HG03460 (cell line): ENCODE data around the gene SFXN5.

ENCODE experiments used
- ATAC-seq: cut with Tn5 transposase; IDR thresholded peaks from one replicate; pipeline ENCODE4 v1.9.1; 2021; ENCODE audit not compliant: unreplicated experiment

The SFXN5 gene

DNA sequence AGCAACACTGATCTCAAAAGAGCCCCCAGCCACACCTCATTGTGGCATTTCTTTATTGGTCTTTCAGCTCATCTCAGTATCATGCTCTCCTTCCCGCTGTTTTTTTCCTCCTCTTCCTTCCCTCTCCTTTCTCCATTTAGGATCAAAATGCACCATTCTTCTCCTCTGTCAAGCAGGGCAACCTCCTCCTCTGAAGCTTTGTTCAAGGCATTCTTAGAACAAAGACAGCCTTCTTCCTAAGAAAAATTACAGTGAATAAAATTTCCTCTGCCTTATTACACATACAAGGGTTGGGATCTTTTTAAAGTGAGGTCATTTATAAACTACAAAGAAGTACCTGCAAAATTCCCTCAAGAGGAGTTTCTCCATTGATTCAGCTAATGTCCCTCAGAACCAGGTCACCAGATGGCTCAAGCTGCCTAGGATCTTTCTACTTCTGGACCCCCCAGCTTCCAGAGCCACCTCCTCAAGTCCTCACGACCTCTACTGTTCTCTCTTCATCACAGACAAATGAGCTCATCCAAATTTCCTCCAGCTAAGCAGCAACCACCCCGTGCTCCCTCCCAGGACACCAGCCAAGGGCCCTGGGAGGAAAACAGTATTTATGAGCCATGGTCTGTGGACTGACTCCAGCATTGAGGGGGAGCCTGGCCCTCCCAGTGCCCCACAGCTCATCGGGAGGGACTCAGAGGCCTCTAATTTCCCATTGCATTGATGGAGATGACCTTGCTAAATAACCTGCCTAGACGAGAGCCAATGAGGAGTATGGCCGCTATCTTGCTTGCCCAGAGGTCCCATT lies 18.0 kb downstream of the SFXN5 start:
- ATAC-seq: no peak

DNA sequence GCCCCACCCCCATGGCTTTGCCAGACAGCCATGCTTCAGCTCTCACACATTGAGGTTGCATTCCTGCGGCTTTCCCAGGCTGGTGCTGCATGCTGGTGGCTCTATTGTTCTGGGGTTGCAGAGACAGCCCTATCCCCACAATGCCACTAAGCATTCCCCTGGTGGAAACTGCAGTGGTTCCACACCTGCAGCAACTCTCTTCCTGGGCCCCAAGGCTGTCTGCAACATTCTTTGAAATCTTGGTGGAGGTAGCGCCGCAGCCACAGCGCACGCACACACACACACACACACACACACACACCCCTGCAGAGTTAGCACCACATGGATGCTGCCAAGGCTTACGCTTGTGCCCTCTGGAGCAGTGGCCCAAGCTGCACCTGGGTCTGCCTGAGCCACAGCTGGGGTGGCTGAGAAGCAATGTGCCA lies 21.4 kb downstream of the SFXN5 start:
- ATAC-seq: no peak

- ATAC-seq: no peak
These were observed 27.3 kb downstream of the SFXN5 start for GRCh38 chr2:73043929-73044832.

GRCh38 chr2:73043276-73043675 lies 28.2 kb downstream of the SFXN5 start:
- no peak for ATAC-seq

GRCh38 chr2:73037947-73038585 lies 33.4 kb downstream of the SFXN5 start:
- ATAC-seq: no peak

DNA sequence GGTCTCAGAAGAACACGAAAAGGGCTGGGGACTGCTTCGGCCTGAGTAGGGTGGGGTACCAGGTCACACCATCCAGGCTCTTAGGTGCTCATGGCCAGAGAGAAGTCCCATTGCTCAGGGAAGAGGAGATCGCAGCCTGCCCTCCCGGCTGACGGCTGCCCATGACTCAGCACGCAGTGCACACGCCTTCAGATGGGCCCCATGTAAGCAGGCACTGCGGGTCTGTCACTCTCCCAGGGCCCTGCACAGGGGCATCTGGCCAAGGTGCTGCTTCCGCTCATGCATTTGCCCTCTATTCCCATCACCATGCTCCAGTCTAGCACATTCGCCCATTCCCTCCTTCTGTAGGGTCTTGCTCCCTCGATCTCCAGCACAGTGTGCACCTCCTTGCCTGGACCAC lies 34.7 kb downstream of the SFXN5 start:
- ATAC-seq: no peak

- ATAC-seq: no peak
These were observed 35.4 kb downstream of the SFXN5 start for GRCh38 chr2:73035899-73036711.

DNA sequence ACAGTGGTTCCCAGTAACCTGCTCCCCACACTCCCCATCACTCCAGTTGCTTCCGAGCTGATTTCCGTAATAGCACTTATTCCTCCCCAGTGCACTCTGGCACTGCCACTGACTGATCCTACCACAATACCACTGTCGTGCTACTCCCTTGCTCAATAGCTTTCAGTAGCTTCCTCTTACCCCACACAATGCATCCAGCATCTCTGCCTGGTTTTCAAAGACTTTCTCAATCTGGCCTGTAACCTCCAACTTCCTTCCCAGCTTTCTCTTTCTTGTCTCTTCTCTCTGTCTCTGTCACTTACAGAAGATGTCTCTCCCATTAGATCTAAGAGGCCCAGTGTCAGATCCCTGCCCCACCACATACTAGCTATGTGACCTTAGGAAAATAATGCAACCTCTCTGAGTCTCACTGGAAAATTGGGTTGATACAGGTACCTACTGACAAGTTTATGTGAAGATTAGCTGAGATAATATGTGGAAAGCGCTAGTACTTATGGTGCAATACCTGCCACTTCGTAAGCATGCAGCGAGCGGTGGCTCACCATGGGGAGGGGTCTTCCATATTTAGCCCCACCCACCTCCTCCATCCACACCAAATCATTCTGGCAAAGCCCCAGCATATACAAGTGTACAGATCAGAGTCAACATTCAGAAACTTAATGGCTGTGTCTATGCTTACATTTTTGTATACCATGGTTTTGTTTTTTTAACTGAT lies 36.7 kb downstream of the SFXN5 start:
- no peak for ATAC-seq

DNA sequence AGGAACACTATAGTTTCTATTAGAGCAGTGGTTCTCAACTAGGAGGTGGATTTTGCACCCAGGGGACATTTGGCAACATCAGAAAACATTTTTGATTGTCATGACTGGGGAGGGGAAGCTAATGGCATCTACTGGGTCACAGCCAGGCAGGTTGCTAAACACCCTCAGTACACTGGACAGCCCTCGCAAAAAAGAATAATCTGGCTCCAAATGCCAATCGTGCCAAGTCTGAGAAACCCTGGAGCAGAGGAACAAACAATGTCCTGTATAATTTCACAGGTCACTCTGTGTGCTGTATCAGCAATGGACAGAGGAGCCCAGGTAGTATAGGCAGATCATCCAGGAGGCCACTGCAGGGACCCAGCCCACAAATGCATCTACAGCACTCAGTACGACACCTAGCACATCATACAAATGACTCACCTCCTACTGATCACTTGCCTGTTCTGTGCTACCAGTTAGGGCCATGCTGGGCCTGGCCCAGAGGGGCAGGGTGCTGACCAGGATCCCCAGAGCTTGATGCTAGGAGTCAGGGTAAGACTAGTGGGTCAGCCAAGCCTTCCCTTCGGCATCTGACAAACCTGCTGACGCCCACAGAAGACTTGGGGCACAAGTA lies 37.6 kb downstream of the SFXN5 start:
- no peak for ATAC-seq

DNA sequence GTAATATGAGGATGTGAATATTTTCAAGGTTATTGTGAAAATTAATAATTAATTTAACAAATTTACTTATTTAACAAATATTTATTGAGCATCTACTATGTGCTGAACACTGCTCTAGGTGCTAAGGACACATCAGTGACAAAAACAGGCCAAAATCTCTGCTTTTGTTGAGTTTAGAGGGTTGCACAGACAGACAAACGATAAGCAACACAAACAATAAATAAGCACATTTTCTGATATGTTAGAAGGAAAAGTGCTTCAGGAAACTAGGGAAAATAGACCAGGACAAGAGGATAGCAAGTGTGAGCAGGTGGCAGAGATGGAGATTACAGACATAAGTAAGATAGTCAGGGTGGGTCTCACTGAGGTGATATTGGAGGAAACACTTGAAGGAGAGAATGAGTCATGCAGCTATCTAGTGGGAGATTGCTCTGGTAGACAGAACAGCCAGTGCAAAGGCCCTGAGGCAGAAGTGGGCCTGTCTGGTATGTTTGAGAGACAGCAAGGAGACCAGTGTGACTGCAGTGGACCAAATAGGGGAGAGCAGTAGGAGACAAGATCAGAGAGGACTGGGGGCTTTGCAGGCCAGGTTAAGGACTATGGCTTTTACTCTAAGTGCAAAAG lies 38.3 kb downstream of the SFXN5 start:
- ATAC-seq: no peak

- no peak for ATAC-seq
These were observed 38.8 kb downstream of the SFXN5 start for GRCh38 chr2:73032702-73033097.

DNA sequence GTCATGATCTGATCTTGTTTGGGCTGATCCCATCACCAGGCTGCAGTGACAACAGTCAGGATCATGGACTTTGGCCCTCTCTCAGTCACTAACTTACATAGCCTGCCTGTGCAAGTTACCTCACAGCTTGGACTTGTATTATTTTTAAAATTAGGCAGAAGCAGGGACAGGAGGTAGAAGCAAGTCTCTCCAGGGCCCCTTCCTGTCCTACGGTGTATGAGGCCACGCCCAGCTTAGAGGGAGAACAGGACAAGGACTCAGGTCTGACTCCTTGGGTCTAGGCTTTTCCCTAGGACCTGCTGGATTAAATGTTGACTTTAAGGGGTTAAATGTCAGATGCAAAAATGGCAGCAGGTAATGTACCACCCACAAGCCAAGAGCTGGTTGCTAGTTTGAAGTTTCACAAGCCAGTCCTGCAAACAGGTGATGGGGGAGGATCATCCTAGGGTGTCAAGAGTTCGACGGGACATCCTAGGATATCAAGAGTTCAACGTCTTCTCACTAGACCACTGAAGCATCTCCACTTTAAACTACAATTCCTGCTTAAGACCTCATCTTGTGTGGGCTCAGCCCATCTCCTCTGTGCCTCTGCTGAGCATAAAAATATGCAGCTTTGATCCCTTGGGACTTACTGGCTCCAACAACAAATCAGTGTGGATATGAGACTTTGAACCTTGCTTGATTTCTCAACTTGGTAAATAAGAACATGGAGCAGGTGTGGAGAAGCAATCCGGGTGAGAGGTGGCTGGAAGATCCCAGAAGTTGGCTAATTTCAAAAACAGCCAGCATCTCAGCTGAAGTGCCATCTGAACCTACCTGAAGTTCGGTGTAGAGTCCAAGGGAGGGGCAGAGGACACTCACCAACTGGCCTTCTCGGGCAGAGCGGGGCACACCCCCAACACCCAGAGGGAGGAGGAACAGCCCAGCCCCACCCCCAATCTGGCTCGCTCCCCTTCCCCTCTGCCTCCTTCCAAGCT lies 39.5 kb downstream of the SFXN5 start:
- ATAC-seq: no peak

GRCh38 chr2:73031095-73031678 lies 40.3 kb downstream of the SFXN5 start:
- no peak for ATAC-seq

DNA sequence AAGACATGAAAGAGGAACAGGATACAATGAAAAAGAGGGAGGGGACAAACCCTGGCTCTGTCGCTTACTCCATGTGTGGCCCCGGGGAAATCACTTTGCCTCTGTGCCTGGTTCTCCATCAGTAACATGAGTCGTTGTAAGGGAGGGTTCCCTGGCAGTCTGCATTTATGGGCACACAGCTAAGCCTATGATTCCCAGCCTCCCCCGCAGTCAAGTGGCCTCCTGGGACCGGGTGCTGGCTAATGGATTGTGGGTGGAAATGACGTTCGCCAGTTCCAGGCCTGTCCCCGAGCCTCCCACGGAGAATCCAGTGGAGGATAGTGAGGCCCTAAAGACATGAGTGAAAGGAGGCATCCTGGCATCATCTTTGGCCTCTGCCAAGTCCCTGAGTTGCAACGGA lies 42.7 kb downstream of the SFXN5 start:
- no peak for ATAC-seq

GRCh38 chr2:73027340-73027739 lies 44.2 kb downstream of the SFXN5 start:
- ATAC-seq: no peak

GRCh38 chr2:73023497-73023896 lies 48.0 kb downstream of the SFXN5 start:
- no peak for ATAC-seq

DNA sequence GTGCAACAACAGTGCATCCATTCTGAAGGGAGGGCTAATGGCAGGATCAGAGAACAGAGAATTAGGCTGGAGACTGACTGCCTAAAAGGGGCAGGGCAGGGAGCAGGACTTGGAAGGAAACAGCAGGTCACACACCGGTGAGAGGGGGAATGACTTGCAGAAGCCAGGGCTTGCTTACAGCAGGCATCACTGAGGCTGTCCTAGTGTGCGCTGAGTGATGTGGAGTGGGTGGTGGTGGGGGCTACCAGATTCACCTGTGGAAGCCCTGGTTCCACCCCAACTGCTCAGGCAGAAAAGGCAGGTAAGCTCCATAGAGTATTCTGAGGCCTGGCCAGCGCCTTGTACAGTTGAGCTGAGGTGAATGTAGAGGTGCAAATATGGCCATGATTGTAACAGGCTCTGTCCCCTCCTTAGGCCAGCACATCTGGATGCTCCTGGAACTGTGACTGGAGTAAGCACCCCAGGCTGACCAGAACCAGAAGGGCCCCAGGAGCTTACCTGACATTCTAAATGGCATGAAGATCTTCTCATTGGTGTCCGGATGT lies 49.4 kb downstream of the SFXN5 start:
- no peak for ATAC-seq
